A673 (cell line): ENCODE data around the gene ATOH7. TPM values are rescaled to one million over a fixed set of nuclear protein-coding genes. Genes with fewer than 3 reads are reported as not detected.

Experiments
- BruUV-seq: library from RNA; stranded (reverse); fragments of 400-500 nt; replicated peaks from 2 replicates; lab custom pipeline; 2021; lab: Mats Ljungman, UMichigan
- CTCF ChIA-PET: fragments of 300-600 bp; sonication (Branson Sonifier 250); formaldehyde crosslinking; loops from one replicate; lab custom pipeline; 2022; ENCODE audit warnings: antibody characterized with exemption; lab: Charles Lee
- POLR2A ChIA-PET: fragments of 300-600 bp; sonication (Branson Sonifier 250); formaldehyde crosslinking; loops from one replicate; lab custom pipeline; 2022; ENCODE audit warnings: antibody characterized with exemption; ENCODE audit not compliant: low non-redundant PET; lab: Charles Lee
- DNase-seq: peaks from one replicate; pipeline ENCODE4 v3.0.0-alpha.2; 2015; ENCODE audit warnings: low spot score
- H3K27ac ChIP-seq: fragments of 200-600 bp; sonication (generic); 2 replicates; pipeline ENCODE4 v1.5.1; 2016; ENCODE audit warnings: mixed run types, low read depth, mild to moderate bottlenecking, mixed read lengths, antibody characterized with exemption, low read length; ENCODE audit not compliant: poor library complexity, severe bottlenecking
- H3K27me3 ChIP-seq: fragments of 200-600 bp; sonication (generic); replicated peaks from 2 replicates; pipeline ENCODE4 v1.6.1; 2017; ENCODE audit warnings: mixed run types, low read depth, mild to moderate bottlenecking, mixed read lengths, antibody characterized with exemption, low read length; ENCODE audit not compliant: insufficient read depth, poor library complexity
- H3K36me3 ChIP-seq: fragments of 200-600 bp; sonication (generic); 2 replicates; pipeline ENCODE4 v1.6.1; 2016; ENCODE audit warnings: mixed run types, mild to moderate bottlenecking, mixed read lengths, antibody characterized with exemption, low read length; ENCODE audit not compliant: insufficient read depth, poor library complexity, severe bottlenecking
- H3K4me1 ChIP-seq: fragments of 200-600 bp; sonication (generic); 2 replicates; pipeline ENCODE4 v1.6.1; 2017; ENCODE audit warnings: mixed run types, mild to moderate bottlenecking, mixed read lengths, antibody characterized with exemption, low read length; ENCODE audit not compliant: insufficient read depth, poor library complexity, severe bottlenecking
- H3K4me3 ChIP-seq: fragments of 200-600 bp; sonication (generic); 2 replicates; pipeline ENCODE4 v1.5.1; 2016; ENCODE audit warnings: low read depth, mixed run types, mild to moderate bottlenecking, mixed read lengths, low read length; ENCODE audit not compliant: poor library complexity, severe bottlenecking
- H3K9me3 ChIP-seq: fragments of 200-600 bp; sonication (generic); 2 replicates; pipeline ENCODE4 v1.6.1; 2016; ENCODE audit warnings: mixed run types, low read depth, mild to moderate bottlenecking, mixed read lengths, antibody characterized with exemption, low read length; ENCODE audit not compliant: poor library complexity, severe bottlenecking
- CTCF ChIP-seq: fragments of 300-800, 200-600 bp; sonication (generic); conservative IDR thresholded peaks from 2 replicates; pipeline ENCODE4 v1.5.1; 2017; ENCODE audit warnings: low read depth, mild to moderate bottlenecking, antibody characterized with exemption, low read length, moderate library complexity, mixed read lengths
- EZH2 ChIP-seq: fragments of 200-600 bp; sonication (generic); IDR thresholded peaks from 2 replicates; pipeline ENCODE4 v1.6.1; 2017; ENCODE audit warnings: borderline replicate concordance, low read depth, mild to moderate bottlenecking, mixed read lengths, antibody characterized with exemption, low read length; ENCODE audit not compliant: poor library complexity, severe bottlenecking
- intact Hi-C: fragments of 100-400 bp; cut with micrococcal nuclease; formaldehyde crosslinking; loops from one replicate; pipeline ENCODE4 v1.10.0; 2022; ENCODE audit not compliant: unreplicated experiment
- total RNA-seq: library from RNA; stranded (reverse); gene quantifications from 2 replicates; pipeline ENCODE4 v1.2.3, GENCODE V29; 2021

ATOH7 gene
- total RNA-seq, 1 experiment from 2014 or later = not detected

- Histone ChIP-seq H3K4me3 (no peak overlapping the region), H3K9me3 (no peaks in the 10 kb centered on the region), H3K4me1 (no peaks in the 10 kb centered on the region), H3K27me3 (no peaks in the 10 kb centered on the region), H3K36me3 (no peaks in the 10 kb centered on the region), H3K27ac (no peak overlapping the region)
- CTCF ChIA-PET = no interaction called here
- BruUV-seq = no TSS peak
- intact Hi-C loops = no loop called here
- DNase-seq = no peak
- POLR2A ChIA-PET = no interaction called here
- no peak for TF ChIP-seq EZH2
- no peak for TF ChIP-seq CTCF
Measured at GRCh38 chr10:68222391-68222790, 9.5 kb downstream of the ATOH7 start.

- H3K9me3 ChIP-seq = no peaks in the 10 kb centered on the region
- POLR2A ChIA-PET = no interaction called here
- intact Hi-C loops = no loop called here
- CTCF ChIA-PET = no interaction called here
- no peak overlapping the region for H3K4me3 ChIP-seq
- H3K36me3 ChIP-seq = no peaks in the 10 kb centered on the region
- DNase-seq = no peak
- TF ChIP-seq CTCF (no peak), EZH2 (no peak)
- H3K4me1 ChIP-seq = no peaks in the 10 kb centered on the region
- H3K27me3 ChIP-seq = no peaks in the 10 kb centered on the region
- BruUV-seq = no TSS peak
- H3K27ac ChIP-seq = no peak overlapping the region
Measured at GRCh38 chr10:68221196-68221595, 10.7 kb downstream of the ATOH7 start.

- Histone ChIP-seq H3K4me3 (no peak overlapping the region), H3K4me1 (no peaks in the 10 kb centered on the region), H3K27me3 (no peaks in the 10 kb centered on the region), H3K27ac (no peak overlapping the region), H3K36me3 (no peaks in the 10 kb centered on the region), H3K9me3 (no peaks in the 10 kb centered on the region)
- DNase-seq = no peak
- POLR2A ChIA-PET = no interaction called here
- no TSS peak for BruUV-seq
- intact Hi-C loops = loop anchor here (10.0 kb wide), 1 partner anchor 676 kb away; no protein-coding TSS in a partner anchor
- no peak for TF ChIP-seq CTCF
- TF ChIP-seq EZH2 = no peak
- CTCF ChIA-PET = no interaction called here
Measured at GRCh38 chr10:68218786-68219185, 13.1 kb downstream of the ATOH7 start.
